GM18517 (cell line): ENCODE data around the gene SNED1.

Experiments
- ATAC-seq: cut with Tn5 transposase; IDR thresholded peaks from one replicate; pipeline ENCODE4 v1.9.1; 2021; ENCODE audit warnings: mild to moderate bottlenecking, moderate library complexity; ENCODE audit not compliant: unreplicated experiment

SNED1 gene

DNA sequence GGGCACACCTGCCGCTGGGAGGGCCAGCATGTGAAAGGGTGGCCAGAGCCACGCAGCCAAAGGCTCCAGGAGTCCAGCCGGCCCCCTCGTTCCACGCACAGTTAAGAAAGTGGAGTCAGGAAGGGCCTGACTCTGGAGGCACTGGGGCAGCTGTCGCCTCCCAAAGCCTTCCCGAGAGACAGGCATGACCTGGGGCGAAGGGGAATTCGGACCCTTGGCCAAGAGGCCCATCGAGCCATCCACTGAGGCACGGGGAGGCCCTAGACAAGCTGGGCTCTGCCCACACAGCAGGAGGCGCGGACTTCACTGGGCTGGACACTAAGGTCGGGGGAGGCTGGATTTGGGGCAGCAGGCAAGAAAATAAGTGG lies 38.5 kb upstream of the SNED1 start:
- no peak for ATAC-seq

DNA sequence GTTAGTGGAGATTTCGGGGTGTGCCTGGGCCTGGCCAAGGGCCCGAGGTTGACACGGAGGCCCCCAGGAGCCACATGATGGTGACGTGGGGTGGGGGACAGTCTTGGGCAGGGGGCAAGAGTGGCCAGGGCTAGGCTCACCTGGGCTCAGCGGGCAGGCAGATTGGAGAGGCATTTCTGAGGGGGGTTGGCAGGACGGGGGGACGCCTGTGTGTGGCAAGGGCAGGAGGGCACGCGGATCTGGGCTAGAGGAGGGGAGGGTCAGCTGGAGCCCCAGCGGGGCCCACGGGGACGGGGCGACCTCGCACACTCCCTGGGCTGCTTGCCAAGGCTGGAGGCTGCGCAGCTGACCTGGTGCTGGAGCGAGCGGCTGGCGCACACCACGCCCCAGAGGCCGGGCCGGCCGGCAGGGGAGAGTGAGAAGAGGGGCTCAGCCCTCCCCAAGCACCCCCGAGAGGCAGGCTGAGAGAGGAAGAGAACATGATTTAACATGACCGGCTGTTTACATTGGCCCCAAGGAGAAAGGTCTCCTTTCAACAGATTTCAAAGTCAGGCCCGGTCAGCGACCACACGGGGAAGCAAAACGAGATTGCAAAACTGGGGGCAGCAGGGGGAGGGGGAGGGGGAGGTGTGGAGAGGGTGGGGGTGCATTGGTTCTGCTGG lies 38.0 kb upstream of the SNED1 start:
- no peak for ATAC-seq

DNA sequence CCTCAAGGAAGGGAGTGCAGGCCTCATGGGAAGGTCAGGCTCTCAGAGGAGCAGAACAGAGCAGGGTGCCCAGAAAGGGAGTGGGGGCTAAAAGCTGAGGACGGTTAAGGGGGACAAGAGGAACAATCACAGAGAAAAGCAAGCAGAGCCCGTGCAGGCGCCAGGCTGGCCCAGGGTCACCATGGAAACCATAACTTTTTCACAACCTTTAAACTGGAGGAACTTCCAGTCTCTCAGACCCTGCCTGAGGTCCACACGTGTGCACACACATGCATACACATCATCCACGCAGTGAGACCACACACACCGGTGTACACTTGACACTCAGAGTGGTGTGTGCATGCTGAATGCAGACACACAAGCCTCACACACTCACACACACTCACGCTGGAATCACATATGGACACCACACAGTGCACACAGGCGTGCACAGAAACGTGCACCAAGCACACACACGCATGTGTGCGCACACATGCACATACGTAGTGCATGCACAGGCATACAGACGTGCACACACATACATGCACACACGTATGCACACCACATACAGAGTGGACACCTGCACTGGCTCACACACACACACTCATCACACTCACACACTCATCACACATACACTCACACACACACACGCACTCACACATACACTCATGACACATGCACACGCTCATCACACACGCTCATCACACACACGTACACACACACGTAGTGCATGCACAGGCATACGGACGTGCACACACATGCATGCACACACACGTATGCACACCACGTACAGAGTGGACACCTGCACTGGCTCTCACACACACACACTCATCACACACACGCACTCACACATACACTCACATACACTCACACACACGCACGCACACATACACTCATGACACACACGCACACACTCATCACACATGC lies 37.2 kb upstream of the SNED1 start:
- ATAC-seq, result no peak

DNA sequence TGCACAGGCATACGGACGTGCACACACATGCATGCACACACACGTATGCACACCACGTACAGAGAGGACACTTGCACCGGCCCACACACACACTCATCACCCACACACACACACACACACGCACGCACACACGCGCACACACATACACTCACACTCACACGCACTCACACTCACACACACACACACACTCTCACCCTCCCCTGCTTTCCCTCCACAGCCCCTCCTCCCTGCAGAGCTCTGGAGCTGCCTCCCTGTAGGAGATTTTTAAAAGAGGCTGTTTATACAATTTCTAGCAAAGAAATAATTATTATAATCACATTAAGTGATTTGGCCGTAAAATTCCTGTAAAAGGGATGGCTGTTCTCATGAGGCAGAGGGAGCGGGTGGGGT lies 36.5 kb upstream of the SNED1 start:
- no peak for ATAC-seq

DNA sequence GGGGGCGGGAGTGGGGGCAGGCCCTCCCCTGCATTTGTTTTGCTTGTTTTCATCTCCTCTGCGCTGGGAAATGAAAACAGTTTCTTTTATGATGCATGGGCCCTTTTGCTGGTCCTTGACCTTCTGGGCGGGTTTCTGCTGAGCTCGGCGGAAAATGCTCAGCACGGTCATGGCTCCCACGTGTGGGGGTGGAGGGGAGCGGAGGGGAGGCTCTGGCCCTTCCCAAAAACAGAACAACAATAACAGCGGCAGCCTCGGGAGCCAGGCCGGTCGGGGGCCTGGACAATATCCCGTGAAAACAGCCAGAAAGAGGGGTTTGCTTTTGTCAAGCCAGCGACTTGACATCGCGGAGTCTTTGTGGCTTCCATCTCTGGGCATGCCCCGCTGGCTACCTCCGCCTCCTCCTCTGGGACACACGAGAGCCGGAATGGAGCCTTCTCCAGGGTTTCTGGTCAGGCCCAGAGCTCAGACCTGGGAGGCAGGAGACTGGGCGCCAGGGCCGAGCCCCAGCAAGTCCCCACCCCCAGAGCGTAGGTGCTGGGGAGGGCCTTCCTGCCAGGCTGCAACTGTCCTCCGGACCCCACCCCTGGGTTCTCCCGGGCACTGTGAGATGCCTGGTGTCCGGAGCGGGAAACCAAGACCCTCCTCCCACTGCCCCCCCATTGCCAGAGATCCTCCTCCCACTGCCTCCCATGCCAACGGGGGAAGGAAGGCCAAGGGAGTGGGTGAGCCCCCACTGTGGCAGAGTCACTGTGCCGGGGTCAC lies 35.9 kb upstream of the SNED1 start:
- no peak for ATAC-seq

DNA sequence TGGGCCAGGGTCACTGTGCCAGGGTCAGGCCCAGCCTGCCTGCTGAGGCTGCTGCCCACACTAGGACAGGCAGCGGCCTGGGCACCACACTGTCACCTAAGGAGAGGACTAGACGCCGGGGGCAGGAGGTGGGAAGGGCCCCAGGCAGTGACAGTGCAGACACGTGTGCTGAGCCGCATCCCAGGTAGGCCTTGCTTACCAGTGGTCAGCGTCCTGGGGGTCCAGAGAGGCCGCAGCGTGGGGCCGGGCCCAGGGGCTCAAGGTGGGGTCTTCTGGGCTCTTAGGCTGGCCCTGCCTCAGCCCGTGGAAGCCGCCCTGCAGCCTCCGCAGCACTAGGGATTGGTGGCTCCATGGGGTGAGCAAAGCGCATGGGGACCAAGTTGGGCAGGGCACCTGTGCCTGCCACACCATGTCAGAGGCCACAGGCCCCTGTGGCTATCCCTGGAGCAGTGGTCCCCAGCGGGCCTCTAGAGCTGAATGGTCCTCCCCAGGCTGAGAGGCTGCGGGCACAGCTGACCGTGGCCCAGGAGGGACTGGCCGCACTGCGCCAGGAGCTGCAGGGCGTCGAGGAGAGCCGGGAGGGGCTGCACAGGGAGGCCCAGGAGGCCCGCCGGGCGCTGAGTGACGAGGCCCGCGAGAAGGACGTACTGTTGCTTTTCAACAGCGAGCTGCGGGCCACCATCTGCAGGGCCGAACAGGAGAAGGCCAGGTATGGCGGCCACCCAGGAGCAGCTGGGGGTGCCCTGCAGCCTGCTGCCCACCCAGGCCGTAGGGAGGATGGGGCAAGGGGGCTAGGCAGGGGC lies 35.2 kb upstream of the SNED1 start:
- ATAC-seq, result no peak

DNA sequence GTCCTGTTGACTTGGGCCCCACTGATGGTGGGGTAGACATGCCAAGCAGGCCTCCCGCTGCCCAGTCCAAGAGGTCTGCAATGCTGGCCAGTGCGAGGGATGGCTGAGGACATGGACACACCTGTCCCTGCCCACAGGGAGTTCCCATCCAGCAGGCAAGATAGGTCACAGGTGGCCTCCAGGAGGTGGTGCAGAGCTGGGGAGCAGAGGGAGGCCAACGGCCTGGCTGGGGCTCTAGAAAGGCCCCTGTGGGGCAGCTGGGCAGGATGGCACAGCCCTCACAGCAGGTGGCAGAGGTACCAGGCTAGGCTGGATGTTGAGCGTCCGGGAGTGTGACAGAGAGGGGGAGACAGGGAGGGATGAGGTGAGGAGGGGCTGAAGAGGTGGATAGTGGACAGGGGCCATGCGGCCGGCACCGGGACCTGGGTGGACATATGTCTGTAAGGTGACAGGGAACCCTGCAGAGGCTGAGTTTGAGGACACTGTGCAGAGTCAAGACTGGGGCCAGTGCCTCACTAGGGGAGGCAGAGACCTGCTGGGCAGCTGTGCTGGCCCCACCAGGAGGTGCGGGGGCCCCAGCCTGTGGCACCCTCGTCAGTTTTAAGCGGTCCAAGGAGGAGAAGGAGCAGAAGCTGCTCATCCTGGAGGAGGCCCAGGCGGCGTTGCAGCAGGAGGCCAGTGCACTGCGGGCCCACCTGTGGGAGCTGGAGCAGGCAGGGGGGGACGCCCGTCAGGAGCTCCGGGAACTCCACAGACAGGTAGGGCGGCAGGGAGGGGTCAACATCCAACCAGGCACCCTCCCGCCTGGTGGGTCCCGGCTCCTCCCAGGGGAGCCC lies 34.3 kb upstream of the SNED1 start:
- no peak for ATAC-seq

DNA sequence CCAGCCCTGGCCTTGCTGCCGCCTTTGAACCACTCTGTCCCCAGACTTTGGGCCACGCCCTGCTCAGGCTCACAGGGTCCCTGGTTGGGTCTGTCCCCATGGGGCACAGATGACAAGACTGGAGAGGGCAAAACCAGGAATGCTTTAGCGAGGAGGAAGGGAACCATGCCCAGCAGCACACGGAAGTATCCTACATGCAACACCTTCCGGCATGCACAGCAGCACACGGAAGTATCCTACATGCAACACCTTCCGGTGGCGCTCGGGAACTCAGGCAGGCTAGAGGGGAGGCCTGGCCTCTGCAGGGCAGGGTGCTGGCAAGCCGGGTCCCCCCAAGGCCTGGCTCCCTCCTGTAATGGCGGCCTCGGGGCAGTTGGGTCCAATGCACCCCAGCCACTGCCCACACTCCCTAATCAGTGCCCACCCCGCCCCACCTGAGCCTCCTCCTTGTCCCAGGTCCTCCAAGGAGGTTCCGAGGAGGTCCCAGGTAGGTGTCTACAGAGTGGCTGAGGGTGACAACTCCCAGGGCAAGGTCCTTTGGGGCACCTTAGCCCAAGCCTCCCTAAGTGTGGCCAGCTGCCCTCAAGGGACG lies 33.6 kb upstream of the SNED1 start:
- no peak for ATAC-seq

DNA sequence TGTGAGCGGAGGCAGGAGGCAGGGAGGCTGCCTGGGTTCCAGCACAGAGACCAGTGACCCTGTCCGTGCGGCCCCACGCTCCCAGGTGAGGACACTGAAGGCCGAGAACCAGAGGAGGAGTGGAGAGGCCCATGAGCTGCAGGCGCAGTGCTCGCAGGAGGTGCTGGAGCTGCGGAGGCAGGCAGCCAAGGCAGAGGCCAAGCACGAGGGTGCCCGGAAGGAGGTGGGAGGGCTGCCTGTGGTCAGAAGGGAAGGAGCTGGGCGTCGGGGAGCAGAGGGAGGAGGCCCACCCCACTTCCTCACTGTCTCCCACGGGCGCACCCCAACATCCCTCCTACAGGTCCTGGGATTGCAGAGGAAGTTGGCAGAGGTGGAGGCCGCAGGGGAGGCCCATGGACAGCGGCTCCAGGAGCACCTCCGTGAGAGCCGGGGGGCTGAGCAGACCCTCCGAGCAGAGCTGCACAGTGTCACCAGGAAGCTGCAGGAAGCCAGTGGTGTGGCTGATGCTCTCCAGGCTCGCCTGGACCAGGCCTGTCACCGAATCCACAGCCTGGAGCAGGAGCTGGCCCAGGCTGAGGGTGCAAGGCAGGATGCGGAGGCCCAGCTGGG lies 33.0 kb upstream of the SNED1 start:
- no peak for ATAC-seq

DNA sequence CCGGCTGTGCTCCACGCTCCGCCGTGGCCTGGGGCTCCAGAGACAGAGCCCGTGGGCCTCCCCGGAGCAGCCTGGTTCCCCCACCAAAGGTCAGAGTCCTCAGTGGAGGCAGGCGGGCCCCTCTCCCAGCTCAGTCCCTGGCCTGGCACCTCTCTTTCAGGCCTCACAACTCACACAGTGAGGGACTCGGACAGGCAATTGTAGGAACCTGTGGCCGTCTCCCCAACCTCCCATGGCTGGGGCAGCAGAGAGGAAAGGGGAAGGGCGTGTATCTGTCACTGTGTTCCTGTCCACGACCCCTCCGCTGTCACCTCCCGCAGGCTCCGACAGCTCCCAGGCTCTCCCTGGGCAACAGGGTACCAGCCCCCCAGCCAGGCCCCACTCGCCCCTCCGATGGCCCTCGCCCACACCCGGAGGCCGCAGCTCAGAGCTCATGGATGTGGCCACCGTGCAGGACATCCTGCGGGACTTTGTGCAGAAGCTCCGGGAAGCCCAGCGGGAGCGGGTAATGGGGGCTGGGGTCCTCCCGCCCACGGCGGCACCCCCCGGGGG lies 32.4 kb upstream of the SNED1 start:
- no peak for ATAC-seq

DNA sequence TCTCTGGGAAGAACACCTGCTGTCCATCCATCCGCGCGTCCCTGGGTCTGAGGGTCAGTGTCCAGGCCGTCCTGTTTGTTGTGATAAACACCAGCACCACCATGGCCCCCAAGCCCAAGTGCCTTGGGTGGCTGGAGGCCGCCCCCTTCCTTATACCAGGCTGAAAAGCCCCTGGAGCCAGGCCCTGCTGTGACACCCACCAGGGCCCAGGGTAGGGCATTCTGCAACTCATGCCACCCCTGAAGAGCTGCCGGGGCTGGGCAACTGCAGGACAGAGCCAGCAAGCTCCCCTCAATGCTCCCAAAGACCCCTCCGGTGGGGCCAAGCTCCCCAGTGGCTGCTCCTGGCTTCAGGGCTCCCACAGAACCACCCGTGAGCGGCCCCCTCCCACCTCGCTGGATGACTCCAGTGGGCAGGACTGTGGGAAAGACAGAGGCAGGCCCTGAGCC lies 31.9 kb upstream of the SNED1 start:
- ATAC-seq, result no peak

DNA sequence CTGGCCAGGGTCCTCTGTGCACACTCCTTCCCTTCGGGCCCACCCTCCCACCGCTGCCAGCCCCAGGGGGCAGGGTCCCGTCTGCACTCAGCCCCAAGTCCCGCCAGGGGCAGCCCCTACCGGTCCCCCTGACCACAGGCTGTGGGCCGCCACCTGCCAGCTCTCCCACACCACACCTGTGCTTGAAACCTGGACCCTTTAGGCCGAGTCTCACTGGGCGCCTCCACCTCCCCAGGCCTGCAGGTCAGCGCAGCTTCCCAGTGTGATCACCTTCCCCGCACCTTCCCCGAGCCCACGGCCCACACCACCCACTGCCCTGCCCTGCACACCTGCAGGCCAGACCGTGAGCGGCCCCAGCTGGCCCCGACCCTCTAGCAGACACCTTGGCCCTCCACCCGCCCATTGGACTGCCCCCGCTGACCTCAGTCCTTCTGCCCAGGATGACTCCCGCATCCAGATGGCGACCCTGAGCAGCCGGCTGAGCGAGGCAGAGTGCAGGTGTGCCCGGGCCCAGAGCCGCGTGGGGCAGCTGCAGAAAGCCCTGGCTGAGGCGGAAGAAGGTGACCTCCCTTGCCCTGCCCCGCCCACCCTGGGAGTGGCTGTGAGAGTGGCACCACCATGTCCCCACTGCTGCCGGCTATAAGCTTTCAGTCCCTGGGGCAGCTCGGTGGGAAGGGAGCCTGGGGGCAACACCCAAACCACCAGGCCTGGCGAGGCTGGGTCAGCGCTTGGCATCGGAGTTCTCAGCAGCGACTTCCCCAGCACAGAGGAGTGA lies 31.3 kb upstream of the SNED1 start:
- no peak for ATAC-seq

DNA sequence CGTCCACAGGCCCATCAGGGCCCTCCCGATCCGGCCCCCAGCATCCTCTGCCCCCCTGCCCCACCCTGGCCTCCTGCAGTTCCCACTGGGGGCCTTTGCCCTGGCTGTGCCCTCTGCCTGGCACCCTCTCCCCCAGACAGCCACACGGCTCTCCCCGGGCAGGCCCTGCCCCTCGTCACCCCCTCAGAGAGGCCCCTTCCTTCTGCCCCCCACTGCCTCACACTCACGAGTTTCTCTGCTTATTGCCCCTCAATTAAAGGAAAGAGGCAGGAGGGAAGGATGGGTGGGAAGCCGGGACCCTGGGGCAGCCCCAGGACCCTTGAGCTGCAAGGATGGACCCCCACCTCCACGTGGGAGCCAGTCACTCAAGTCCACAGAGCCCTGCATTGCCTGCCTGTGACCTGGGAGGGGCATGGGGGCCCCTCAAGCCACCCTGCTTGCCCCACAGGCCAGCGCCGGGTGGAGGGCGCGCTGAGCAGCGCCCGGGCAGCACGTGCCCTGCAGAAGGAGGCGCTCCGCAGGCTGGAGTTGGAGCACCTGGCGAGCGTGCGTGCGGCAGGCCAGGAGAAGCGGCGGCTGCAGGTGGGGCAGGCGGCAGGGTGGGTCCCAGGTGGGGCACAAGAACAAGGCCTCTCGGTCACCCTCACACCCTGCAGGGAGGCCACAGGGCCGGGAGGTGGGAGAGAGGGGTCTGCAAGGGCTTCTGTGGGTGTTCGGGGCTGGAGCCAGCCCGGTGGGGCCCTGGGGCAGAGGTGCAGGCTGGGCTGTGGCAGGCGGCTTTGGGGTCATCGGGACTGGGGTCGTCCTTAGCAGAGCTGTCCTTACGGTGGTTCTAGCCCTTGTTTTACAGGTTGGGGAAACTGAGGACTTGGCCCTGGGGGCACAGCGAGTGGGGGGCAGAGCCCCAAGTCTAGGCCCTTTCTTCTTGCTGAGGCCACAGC lies 30.5 kb upstream of the SNED1 start:
- no peak for ATAC-seq

DNA sequence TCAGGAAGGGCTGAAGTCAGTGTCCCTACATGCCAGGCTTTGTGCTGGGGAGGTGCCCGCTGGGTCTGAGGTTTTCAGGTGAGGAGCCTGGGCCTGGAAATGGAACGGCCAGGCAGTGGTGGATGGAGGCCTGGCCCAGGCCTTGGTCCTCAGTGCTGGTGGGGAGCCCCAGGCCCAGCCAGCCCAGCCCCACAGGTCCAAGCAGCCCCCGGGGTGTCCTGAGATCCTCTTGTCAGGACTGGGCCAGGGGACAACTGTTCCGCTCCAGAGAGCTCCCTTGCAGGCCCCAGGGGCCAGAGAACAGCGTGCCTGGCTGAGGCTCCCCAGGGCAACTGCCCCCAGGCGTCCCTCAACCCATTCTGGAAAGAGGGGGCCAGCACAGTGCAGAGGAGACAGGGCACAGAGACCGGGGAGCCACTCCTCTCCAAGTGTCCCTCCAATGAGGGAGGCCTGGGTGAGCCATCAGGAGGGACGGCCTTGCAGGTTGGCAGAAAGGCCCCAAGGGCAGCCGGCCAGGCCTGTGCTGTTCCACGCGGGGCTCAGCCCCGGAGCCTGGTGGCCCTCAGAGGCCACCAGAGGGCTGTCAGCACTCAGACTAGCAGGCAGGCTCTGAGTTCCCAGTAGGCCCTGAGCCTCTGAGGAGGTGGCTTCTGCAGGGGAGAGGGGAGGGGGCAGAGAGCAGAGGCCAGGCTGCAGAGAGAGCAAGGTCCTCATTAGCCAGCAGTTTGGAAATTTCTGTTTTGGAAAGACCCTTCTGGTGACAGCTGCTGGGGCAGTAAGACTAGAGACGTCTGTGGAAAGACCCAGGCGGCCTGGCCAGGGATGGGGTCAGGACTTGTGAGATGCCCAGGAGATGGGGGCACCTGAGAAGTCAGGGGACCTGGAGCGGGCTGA lies 29.4 kb upstream of the SNED1 start:
- ATAC-seq, result no peak

DNA sequence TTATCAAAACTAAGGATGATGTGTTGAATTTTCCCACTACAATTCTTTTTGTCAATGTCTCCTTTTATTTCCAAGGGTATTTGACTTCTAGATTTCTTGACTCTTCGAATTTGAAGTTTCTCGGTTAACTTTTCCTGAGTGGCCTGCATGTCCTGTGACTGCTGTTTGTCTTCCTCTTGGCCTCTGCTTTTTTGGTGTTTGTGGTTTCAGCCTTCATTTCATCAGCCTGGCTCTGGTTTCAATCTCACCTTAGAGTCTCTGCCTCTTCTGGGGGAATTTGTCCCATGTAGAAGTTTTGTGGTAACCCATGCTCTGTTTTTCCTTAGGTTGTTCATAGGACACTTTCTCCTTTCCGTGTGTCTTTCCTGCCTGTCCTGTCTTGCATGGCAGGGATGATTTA lies 28.3 kb upstream of the SNED1 start:
- no peak for ATAC-seq

DNA sequence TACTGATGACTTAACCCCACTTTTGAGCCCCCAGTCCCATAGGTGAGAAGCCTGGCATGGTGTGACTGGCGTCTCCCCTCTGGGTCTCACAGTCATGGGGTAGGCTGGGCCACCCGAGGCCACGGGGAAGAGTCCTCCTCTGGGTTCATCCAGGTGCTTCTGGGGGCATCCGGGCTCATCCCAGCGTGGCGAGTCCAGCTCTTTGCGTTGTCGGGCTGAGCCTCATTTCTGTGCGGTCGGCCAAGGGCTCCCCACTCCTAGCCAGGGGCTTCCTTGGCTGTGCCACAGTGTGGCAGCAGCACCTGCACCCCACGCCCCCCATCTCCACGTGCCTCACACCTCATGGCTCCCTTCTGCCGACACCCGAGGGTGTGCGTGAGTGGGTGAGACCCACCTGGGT lies 27.6 kb upstream of the SNED1 start:
- no peak for ATAC-seq
